GM18519 (cell line): ENCODE measurements around the gene SEMA3A.
"Not testable (repeated sequence)": the region's sequence is repeated elsewhere in the genome, so short reads cannot be mapped to it uniquely, and the experiment has no call there.

Source experiments
- ATAC-seq: cut with Tn5 transposase; IDR thresholded peaks from one replicate; pipeline ENCODE4 v1.9.1; 2021; ENCODE audit warnings: mild to moderate bottlenecking, moderate library complexity; ENCODE audit not compliant: unreplicated experiment, low FRiP score

The SEMA3A gene

GRCh38 chr7:84076219-84076618 is 118.4 kb downstream of the SEMA3A start:
- no peak for ATAC-seq

DNA sequence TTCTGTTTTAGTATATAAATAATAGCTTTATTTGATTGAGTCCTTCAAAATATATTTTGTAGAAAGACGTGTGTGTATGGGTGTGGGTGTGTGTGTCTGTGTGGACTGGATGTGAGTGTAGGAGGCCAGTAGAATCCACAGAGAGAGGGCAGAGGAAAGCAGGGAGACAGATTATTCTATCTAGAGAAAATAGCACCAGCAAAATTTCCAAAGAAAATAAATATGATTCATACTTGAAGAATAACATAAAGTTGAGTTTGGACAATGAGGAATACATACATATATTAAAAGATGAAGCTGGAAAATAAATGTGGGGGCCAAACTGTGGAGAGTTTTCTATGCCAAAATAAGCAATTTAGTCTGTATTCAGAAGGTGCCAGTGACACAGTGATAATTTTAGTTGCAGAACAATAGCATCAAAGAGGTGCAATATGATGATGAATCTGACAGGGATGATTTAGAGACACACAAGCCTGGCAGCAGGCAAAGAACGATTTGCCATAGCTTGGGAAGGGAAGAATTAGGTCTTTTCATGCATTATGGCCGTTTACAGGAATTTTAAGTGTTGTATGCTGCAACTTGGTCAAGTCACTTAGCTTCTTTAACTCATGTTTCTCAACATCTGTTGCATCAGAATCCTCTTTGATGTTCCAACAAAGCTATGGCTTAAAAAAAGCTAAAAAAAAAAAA is 121.3 kb downstream of the SEMA3A start:
- no peak for ATAC-seq

GRCh38 chr7:84070770-84071169 is 123.8 kb downstream of the SEMA3A start:
- no peak for ATAC-seq

DNA sequence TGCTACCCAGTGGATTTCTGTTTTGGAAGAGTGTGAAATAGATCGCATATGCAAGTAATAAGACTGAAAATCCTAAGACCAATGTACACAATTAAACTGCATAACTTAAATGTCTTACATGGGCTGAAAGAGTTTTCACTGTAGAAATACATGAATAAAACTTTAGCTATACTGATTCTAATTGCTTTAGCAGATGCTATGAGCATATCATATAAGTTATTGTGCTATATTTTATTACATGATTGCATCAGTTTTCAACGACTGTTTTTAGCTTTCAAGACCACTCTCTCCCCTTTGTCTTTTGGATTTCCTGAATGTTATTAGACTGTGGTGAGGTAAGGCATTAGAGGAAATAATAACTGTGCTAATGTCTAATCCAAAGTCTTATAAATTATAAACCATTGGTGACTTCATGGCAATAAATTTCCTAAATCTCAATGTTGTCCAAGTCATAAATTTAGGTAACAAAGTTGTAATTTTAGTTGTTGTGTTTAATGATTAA is 124.5 kb downstream of the SEMA3A start:
- ATAC-seq = no peak

GRCh38 chr7:84069033-84069432 is 125.6 kb downstream of the SEMA3A start:
- no peak for ATAC-seq

DNA sequence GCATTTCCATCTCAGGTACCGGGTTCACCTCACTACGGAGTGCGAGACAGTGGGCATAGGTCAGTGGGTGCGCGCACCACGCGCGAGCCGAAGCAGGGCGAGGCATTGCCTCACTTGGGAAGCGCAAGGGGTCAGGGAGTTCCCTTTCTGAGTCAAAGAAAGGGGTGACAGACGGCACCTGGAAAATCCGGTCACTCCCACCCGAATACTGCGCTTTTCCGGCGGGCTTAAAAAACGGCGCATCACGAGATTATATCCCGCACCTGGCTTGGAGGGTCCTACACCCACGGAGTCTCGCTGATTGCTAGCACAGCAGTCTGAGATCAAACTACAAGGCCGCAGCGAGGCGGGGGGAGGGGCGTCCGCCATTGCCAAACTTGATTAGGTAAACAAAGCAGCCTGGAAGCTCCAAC is 132.1 kb downstream of the SEMA3A start:
- ATAC-seq = not testable (repeated sequence)

GRCh38 chr7:84060760-84061261 is 133.8 kb downstream of the SEMA3A start:
- ATAC-seq = no peak

- no peak for ATAC-seq
Measured at GRCh38 chr7:84060000-84060399, 134.6 kb downstream of the SEMA3A start.

DNA sequence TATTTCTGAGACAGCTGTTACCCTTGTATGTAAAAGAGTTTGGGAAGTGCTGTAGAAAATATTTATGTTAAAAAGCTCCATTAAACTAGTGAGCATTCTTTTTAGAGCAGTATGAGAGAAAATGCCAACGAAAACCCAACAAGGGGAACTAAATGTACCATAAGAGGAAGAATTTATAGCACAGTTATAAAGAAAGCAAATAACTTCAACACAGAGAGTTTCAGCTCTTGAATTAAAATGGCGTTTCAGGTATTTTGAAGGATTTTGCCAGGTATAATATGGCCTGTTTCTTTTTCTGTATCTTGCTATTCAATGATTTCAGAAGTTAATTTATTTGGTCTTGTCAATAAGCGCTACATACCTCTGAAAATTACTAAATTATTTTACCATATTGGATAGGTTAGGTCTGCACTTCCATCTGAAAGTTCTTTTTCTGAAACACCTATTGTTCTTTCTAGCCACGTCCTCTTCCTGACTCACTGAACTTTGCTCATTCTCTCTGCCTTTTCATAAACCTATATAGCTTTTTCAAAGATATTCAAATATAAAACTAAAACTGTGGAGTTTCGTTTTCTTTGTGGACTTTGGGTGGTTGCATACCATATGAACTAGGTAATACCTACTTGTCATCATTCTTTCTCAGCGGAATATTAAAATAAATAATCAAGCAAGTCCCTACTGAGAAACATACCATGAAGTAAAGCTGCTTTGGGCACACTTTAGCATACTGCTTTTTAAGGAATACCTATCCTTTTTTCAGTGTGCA is 136.1 kb downstream of the SEMA3A start:
- ATAC-seq = no peak

DNA sequence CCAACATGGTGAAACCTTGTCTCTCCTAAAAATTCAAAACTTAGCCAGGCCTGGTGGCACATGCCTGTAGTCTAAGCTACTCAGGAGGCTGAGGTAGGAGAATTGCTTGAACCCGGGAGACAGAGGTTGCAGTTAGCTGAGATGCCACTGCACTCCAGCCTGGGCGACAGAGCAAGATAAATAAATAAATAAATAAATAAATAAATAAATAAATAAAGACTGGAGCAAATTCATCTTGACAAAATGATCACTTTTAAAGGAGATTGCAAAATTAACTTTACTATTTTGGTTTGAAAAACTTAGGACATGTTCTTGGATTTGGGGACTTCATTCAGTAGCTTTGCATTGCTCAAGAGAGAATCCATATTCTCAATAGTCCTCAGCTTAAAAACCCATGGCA is 137.0 kb downstream of the SEMA3A start:
- no peak for ATAC-seq

DNA sequence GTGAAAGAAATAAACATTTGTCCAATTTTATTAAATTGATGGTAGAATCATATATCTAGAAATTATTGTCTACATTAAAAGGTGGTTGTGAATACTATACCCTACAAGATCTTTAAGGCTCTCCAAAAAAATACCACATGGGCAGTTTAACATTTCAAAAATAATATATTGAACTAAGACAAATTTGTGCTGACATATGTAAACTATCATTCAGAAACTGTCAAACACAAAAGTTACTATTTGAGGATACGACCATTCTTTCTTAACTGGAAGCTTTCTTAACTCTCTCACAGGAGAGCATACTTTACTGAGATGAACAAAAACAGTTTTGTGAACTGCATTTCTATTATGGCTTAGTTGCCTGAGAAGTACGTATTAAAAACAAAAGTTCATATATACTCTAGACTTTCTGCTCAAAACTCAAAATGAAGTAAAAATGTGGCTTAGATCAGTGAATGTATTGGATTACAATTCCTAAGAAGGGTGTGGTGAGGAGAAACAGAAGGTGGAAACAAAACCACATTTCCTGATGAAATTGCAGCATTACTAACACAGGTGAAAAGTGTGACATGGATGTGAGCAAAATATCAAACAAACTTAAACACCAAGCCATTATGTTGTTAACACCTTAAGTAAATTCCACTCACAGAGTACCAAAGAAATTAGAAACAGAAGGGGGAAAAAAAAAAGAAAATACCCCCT is 138.5 kb downstream of the SEMA3A start:
- no peak for ATAC-seq

DNA sequence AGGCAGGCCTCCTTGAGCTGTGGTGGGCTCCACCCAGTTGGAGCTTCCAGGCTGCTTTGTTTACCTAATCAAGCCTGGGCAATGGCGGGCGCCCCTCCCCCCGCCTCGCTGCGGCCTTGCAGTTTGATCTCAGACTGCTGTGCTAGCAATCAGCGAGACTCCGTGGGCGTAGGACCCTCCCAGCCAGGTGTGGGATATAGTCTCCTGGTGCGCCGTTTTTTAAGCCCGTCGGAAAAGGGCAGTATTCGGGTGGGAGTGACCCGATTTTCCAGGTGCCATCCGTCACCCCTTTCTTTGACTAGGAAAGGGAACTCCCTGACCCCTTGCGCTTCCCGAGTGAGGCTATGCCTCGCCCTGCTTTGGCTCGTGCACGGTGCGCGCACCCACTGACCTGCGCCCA is 139.4 kb downstream of the SEMA3A start:
- not testable (repeated sequence) for ATAC-seq

DNA sequence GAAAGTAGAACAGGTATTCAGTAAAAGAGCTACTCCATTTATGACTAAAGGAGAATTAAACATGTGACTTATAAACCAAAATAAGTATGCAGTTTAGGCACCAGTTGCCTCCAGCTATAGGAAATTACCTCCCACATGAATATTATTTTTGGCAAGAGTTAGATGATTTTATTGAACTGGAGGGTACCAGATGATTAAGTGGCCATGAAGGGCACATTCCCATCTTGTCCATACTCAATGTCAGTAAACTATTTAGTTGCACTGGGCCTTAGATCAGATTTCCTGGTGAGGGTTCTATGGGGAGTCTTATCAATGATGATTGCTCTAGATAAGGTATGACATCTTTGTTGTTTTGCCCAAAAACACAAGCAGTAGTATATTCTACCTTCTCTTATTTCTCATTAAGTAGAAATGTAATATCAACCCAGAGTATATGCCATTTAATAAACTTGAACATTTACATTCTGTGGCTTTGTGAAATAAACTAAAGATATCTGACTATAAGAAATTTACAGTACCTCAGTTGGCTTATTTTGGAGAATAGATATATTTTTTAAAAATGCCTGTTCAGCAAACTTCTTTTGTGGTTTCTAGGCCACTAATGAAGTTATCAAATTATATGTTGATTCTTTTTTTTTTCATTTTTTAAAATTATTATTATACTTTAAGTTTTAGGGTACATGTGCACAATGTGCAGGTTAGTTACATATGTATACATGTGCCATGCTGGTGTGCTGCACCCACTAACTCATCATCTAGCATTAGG is 145.3 kb downstream of the SEMA3A start:
- no peak for ATAC-seq

GRCh38 chr7:84047085-84047484 is 147.5 kb downstream of the SEMA3A start:
- ATAC-seq = no peak

DNA sequence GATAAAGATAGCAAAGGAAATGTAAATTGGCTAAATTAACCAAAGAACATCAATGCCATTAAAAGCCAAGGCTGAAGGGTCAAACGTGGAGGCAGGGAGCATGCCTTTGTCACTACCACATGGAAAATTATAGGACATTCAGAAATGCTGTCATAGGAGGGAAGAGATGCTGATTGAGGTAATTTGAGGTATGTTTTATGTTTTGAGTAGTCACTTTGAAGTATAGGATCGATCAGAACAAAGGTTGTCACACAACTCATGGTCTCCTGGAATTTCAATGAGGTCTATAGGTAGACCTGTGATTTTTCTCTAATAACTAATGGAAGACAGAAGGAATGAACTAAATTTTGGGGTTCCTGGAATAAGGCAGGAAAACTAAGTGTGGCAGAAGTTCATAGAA is 149.8 kb downstream of the SEMA3A start:
- no peak for ATAC-seq

DNA sequence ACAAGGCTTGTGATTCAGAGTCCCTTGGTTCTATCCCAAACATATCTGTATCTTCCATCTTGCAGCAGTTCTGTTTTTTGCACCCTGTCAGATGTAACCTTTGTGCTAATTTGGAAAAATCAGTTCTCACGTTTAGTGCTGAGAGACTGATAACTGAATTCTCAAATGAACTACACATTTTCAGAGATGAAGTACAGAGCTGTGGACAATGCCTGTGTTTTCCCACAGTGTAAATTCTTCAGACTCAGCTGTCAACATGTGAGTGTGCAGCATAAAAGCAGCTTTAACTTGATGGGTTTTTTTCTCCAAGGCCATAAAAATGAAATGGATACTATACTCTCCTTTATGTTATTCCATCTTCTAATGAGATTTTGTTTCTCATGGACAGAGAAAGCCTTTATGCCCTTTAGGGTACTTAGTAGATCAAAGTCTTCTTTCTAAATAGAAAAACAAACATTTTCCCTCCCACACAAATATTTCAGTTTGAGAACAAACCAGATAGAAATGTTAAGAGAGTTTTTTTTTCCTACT is 150.9 kb downstream of the SEMA3A start:
- ATAC-seq = no peak

DNA sequence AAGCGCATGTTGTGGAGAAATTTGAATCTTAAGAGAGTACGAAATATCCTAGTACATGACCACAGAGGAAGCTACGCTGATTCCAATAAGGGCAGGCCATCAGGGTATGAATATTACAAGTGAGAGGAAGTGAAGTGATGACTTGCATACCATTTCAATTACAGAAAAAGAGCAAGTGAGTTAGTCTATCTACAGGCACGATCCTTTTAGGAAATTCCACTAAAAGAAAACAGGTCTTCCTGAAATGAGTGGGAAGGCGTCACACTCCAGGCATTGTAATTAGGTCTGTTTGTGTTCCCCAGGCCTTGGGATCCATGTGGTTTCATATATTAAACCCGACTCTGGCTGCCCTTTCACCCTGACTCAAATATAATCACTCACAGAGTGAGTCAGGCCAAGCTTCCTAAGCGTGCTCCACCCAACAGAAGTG is 152.5 kb downstream of the SEMA3A start:
- no peak for ATAC-seq

DNA sequence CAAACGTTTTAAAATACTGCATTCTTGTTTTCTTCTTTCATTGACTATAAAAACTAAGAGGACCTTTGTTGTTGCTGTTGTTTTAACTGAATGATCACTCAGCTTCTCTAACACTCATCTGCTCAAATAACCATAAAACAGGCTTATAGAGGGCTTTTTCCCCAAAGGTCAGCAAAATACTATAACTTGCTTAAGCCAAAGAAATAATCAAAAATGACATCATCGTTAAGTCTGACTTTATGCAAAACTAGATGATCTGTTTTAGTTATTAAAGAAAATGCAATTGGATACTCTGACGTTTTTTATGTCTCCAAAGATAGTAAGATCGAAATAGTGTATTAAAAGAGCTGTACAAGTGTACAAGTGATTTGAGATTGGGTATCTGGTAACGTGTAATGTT is 152.9 kb downstream of the SEMA3A start:
- no peak for ATAC-seq

- ATAC-seq = no peak
Measured at GRCh38 chr7:84040355-84040754, 154.2 kb downstream of the SEMA3A start.

DNA sequence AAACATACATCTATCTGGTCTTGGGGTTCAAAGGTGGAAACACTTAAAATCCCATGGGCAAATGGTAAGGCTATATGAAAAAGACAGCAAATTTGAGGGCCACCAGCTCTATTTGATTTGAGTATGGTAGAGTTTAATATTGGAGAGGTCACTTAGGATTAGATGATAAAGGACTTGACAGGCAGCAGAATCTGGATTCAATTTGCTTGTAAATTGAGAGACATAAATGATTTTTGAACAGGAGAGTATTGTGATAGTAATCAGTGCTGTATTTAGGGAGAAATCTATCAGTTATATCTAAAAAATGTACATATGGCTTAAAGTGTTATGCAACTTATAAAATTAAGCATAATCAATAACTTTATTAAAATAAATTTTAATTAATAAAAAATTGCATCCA is 155.2 kb downstream of the SEMA3A start:
- ATAC-seq = no peak
